GM12874 (cell line): ENCODE data around the gene CADM1.

ENCODE experiments used
- CTCF ChIP-seq: IDR thresholded peaks from 2 replicates; pipeline ENCODE4 v1.5.1; 2011; ENCODE audit warnings: low read depth, mild to moderate bottlenecking, control low read depth, low read length, moderate library complexity; ENCODE audit not compliant: insufficient read depth

Gene CADM1

GRCh38 chr11:115409691-115410220, 94.5 kb downstream of the CADM1 start:
- no peak for TF ChIP-seq CTCF

- TF ChIP-seq CTCF, result no peak
These were observed 95.0 kb downstream of the CADM1 start for GRCh38 chr11:115409116-115409670.

GRCh38 chr11:115408036-115408921, 95.9 kb downstream of the CADM1 start:
- no peak for TF ChIP-seq CTCF

- TF ChIP-seq CTCF, result no peak
These were observed 96.7 kb downstream of the CADM1 start for GRCh38 chr11:115407496-115407895.

GRCh38 chr11:115406404-115406803, 97.8 kb downstream of the CADM1 start:
- TF ChIP-seq CTCF, result no peak

- TF ChIP-seq CTCF, result no peak
These were observed 105.7 kb downstream of the CADM1 start for GRCh38 chr11:115398333-115399080.

- TF ChIP-seq CTCF, result no peak
These were observed 107.7 kb downstream of the CADM1 start for GRCh38 chr11:115396533-115396932.
